ENCODE data around the gene KCNQ5.

Gene KCNQ5

GRCh38 chr6:72787391-72788031 lies 165.6 kb downstream of the KCNQ5 start:
- DNase-seq (ENCODE audit: low spot score): no peak
- TF ChIP-seq, protein P1, sequence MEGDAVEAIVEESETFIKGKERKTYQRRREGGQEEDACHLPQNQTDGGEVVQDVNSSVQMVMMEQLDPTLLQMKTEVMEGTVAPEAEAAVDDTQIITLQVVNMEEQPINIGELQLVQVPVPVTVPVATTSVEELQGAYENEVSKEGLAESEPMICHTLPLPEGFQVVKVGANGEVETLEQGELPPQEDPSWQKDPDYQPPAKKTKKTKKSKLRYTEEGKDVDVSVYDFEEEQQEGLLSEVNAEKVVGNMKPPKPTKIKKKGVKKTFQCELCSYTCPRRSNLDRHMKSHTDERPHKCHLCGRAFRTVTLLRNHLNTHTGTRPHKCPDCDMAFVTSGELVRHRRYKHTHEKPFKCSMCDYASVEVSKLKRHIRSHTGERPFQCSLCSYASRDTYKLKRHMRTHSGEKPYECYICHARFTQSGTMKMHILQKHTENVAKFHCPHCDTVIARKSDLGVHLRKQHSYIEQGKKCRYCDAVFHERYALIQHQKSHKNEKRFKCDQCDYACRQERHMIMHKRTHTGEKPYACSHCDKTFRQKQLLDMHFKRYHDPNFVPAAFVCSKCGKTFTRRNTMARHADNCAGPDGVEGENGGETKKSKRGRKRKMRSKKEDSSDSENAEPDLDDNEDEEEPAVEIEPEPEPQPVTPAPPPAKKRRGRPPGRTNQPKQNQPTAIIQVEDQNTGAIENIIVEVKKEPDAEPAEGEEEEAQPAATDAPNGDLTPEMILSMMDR (IDR thresholded peaks at IDR 0.05; ENCODE audit: extremely low read depth, missing control alignments): no peak

DNA sequence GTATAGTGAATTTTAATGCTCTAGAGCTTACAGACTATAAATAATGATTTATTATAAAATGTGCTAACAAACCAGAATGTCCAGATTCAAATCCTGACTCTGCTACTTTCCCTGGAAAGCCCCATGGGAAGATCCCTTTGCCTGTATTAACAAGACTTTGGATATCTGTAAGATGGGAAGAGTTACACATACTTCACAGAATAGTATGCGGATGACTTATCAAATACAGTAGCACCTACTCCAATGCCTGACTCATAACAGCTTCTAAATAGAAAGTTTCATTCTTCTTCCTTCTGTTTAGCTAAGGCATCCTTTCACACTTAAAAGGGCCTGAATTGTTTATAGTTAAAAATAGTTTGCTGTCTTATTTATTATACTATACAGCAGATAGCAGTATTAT lies 166.3 kb downstream of the KCNQ5 start:
- TF ChIP-seq, protein P1 (IDR thresholded peaks at IDR 0.05; ENCODE audit: extremely low read depth, missing control alignments): no peak
- no peak for DNase-seq (ENCODE audit: low spot score)

DNA sequence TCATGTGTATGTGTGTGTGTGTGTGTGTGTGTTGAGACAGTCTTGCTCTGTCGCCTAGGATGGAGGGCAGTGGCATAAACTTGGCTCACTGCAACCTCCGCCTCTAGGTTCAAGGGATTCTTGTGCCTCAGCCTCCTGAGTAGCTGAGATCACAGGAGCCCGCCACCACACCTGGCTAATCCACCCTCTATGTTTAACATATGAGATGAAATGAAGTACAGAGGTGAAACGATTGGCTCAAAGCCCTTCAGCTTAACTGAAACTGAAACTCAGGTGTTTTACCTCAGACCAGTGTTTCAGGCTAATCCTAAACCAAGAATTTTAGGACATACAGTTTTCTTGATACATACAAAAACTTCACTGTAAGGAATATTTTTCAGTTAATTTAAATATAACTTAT lies 167.3 kb downstream of the KCNQ5 start:
- no peak for DNase-seq (ENCODE audit: low spot score)
- TF ChIP-seq, protein P1 (IDR thresholded peaks at IDR 0.05; ENCODE audit: extremely low read depth, missing control alignments): no peak

GRCh38 chr6:72792692-72793091 lies 170.8 kb downstream of the KCNQ5 start:
- TF ChIP-seq, protein P1 (IDR thresholded peaks at IDR 0.05; ENCODE audit: extremely low read depth, missing control alignments): no peak
- no peak for DNase-seq (ENCODE audit: low spot score)

DNA sequence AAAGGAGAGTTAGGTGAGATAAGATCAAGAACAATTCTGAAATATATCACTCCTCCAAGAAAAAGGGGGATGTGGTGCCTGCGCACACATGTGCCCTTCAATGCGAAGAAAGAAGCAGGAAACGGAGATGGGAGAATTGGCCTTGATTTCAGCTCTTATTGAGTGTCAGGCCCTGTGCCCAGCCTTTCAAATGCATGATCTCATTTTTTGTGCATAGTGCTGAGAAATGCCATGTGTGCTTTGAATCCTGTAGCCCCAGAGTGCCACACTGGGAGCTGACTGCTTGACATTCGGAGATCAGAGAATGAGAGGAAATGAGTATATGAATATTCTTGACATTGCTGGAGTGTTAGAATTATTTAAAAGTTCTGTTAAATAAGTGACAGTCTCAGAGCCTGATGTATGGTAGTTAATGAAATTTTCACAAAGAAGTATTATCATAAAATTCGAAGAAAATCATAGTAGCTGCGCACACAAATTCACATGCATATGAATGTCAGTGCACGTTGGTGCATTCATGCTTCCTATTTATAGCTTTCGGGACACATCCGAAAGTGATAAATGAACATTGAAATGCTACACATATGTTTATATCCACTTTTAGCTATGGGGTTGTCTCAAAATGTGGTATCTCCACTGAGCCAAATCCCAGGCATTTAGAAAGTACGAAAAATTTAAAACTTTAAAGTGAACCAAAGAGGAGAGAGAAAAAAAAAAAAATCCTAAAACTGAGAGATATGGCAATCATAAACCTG lies 172.0 kb downstream of the KCNQ5 start:
- TF ChIP-seq, protein P1 (IDR thresholded peaks at IDR 0.05; ENCODE audit: extremely low read depth, missing control alignments): no peak
- DNase-seq (ENCODE audit: low spot score): no peak

DNA sequence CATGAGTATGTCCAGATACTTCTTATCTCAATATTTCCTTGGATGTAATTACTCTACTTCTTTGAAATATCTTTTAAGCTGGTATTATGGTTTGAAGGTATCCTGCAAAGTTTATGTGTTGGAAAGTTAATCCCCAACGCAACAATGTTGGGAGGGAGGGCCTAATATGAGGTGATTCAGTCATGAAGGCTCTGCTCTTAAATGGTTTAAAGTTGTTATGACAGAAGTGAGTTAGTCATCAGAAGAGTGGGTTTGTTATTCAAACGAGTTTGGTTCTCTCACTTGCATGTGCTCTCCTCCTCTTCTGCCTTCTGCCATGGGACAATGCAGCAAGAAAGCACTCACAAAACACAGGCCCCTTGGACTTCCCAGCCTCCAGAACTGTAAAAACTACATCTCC lies 176.3 kb downstream of the KCNQ5 start:
- DNase-seq (ENCODE audit: low spot score): no peak

More for the DNA sequence above, 176.3 kb downstream of the KCNQ5 start:
- TF ChIP-seq, protein P1 (IDR thresholded peaks at IDR 0.05; ENCODE audit: extremely low read depth, missing control alignments): no peak
